DMS153 treated with DMSO at 0.1 percent for 48 hours (cell line): ENCODE data around the gene CACNA1A.
"Not testable (repeated sequence)": the region's sequence is repeated elsewhere in the genome, so short reads cannot be mapped to it uniquely, and the experiment has no call there.

Experiments used
- DNase-seq: peaks from one replicate; lab custom pipeline; 2025; ENCODE audit not compliant: unreplicated experiment; lab: John Stamatoyannopoulos, UW

Gene CACNA1A

DNA sequence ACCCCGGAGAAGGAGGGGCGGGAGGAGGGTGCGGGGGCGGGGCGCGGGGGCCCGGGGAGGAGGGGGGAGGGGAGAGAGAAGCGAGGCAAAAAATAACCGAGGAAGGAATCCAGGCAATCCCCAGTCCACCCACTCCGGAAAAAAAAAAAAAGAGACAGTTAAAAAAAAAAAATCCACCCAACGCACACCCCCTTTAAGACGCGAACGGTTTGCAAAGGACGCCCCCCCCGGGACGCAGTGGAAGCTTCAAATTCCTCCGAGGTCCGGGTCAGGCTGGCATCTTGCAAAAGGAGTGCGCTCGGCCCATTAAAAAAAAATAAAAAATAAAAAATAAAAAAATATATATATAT is at the start of gene CACNA1A:
CACNA1A (minus strand) TSS at position 9 of the 350 bp plus-strand sequence. CDS start 255 bp downstream, outside the sequence.
- DNase-seq, result no peak

DNA sequence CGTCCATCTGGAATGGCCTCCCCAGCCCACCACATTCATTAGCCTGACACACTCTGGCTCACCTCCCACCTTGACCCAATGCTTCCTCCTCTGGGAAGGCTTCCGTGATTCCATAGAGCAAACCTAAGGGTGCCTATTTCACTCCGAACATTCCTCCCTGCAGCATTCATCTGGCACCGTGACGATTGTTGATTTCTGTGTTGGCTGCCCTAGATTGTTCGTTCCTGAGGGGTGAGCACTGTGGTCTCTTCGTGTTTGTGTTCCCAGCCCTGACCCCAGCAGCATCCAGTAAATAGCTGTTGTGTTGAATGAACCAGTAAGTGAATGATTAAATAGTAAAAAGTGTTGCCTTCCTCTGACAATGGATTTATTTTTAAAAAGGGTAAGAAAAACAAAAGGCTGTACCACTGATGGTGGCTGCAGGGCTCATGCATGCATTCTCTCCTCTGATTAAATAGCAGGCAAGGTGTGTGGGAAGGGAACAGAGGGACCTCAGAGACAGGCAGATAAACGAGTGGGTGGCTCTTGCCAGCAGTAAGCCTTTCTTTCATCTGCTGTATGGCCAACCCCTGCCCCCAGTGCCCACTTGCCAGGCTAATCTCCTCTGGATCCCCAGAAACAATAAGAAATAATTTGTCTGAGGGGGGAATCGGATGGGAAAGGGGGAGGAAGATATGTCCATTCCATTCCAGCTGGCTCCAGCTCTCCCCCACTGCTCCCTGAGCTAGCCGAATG is 48.4 kb upstream of the CACNA1A start:
- DNase-seq, result no peak

DNA sequence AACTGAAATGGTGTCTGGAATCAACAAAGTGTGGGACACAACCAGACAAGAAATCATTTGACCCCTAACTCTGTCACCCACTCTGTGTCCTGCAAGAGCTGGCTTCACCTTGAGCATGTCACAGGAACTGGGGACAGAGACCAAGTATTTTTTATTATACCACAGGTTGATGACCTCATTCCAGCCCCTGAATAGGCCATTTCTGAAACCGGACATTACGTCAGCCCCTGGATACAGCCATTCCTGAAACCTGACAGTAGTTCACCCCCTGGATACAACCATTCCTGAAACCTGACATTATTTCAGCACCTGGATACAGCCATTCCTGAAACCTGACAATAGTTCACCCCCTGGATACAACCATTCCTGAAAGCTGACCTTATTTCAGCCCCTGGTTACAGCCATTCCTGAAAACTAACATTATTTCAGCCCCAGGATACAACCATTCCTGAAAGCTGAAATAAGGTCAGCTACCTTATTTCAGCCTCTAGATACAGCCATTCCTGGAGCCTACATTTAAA is 47.7 kb upstream of the CACNA1A start:
- no peak for DNase-seq

DNA sequence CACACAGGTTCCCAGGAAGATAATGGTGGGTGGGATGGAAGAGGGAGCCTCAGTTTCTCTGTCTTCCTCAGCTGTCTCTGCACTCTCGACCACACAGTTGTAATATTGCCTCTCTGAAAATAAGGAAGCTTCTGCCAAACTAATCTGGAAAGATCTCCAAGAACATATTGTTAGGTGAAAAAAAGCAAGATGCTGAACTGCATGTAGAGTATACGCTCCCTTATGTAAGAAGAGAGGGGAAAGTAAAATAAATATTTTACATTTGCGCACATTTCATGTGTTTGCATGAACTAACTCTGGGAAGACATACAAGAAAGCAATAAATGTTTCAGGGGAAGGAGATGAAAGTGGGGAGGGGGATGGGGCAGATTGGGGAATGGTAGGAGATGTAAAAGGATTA is 41.9 kb upstream of the CACNA1A start:
- no peak for DNase-seq

DNA sequence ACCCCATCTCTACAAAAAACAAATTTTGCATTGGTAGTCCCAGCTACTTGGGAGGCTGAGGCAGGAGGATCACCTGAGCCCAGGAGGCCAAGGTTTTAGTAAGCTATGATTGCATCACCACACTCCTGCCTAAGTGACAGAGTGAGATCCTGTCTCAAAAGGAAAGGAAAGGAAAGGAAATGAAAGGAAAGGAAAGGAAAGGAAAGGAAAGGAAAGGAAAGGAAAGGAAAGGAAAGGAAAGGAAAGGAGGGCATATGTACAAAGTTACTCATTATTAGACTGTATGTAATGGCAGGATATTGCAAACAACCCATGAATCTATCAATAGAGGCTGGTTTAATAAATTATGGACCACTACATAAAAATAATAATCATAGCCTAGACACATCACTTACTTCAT is 40.8 kb upstream of the CACNA1A start:
- no peak for DNase-seq

DNA sequence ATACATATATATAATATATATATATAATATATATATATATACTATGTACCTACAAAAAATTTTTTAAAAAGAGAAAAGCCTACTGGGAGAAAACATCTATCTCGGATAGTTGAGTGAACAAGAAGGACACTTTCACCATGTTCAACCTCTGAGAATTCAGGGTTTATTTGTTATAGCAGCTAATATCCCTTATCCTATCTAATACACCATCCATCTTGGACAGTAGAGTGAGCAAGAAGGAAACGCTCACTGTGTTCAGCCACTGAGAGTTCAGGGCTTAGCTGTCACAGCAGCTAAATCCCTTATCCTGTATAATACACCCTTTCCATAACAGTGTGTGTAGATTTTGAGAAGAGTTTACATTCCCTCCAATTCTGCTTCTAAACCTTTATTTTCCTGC is 38.1 kb upstream of the CACNA1A start:
- DNase-seq, result no peak

DNA sequence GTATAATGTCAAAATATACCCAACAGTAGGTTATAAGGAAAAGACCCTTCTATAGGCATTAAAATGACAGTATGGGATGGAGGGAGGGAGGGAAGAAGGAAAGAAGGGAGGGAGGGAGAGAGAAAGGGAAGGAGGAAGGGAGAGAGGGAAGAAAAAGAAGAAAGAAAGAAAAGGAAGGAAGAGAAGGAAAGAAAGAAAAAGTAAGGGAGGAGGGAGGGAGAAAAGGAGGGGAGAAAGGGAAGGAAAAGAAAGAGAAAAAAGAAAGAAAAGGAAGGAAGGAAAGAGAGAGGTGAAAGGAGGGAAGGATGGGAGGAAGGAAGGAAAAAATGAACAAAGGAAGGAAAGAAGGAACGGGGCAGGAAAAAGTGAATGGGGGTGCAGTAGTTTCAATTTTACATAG is 35.3 kb upstream of the CACNA1A start:
- DNase-seq, result no peak

DNA sequence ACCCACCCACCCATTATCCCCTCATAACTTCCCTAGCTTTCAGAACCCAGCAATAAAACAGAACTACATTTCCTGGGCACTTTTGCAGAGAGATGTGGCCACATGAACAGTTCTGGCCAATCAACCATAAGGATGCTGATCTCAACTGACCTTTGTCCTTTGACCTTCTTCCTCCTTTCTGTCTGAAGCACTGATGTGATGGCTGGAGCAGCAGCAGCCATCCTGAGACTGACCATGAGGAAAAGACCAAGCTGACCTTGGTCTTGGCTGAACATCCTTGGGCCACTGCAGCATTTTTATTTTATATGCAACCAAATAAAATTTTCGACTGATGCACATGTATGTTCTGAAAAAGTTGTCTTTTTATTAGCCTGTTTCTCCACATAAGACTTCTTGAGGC is 33.1 kb upstream of the CACNA1A start:
- DNase-seq, result no peak

DNA sequence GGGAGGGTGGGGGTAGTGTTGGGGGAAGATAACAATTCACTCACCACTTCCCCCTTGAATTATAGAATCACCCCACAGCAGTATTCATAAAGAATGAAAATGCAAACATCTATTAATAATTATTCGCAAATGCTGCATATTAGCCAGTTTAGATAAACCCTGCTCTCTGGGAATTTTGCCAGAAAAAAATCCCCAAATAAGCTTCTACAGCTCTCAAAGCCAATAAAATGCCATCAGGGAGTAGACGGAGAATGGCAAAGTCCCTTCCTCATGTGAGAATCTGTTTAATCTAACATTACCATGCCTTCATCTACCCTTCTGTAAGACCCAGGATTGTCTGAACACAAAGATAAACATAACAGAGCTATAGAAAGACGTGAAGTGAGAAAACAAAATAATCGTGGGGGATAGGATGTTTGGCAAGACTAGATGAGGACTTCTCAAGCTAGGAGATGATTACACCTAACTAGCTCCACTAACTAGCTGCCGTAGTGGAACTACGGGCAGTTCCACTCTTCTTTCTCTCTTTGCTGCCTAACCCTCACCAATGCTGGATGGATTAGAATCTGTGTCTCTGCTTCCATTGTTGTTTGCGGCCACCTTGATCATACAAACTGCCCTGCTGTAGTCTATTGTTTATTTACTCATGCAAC is 32.4 kb upstream of the CACNA1A start:
- DNase-seq, result no peak

DNA sequence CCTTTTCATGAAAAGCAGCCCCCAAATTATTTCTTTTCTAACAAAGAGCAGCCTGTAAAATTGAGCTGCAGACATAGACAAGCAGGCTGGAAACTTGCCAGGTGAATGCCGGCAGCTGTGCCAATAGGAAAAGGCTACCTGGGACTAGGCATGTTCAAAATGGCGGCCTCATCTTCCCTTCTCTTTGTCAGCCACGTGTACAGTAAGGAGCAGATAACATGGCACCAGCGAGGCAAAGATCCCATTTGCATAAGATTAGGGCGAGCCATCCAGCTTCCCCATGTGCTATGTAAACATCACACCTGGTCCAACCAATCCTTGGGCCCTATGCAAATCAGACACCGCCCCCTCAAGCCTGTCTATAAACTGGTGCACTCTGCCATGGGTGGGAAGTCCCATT is 31.2 kb upstream of the CACNA1A start:
- no peak for DNase-seq

DNA sequence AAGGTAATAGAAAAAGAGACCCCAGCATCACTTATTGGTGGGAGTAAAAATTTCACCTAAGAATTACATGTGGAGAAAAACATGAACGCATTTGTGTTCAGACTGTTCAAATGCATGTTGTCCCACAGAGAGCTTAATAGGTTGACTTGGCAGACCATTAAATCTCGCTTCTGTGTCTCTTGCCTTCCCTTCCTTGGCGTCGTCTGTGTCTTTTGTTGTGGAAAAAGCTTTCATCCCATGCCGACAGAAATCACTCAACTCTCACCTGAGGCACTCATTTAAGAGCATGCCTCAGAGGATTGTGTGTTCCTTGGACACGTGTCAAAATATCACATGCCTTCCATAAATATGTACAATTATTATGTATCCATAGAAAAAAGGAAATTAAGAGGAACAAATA is 24.4 kb upstream of the CACNA1A start:
- no peak for DNase-seq

DNA sequence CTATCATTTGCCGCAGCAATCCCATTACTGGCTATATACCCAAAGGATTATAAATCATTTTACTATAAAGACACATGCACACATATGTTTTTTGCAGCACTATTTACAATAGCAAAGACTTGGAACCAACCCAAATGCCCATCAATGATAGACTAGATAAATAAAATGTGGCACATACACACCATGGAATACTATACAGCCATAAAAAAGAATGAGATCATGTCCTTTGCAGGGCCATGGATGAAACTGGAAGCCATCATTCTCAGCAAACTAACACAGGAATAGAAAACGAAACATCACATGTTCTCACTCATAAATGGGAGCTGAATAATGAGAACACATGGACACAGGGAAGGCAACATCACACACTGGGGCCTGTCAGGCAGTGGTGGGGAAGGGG is 23.4 kb upstream of the CACNA1A start:
- not testable (repeated sequence) for DNase-seq

DNA sequence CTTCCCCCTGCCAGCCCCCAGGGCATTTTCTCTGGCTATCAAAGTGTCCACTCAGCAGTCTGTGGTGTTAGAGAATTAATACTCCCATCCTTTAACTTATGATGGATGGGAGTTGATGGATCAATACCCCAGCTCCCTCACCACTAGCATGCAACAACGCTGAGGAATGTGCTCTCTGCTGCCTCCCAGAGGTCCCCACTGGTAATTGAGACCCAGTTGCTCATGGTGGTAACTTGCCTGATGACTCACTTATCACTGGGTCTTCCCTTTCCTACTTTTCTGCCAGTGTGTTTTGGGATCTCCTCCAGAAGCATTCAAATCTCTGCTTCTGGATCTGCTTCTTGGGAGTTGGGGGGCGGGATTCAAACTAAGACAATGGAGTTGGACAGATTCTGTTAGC is 20.3 kb upstream of the CACNA1A start:
- DNase-seq, result no peak

DNA sequence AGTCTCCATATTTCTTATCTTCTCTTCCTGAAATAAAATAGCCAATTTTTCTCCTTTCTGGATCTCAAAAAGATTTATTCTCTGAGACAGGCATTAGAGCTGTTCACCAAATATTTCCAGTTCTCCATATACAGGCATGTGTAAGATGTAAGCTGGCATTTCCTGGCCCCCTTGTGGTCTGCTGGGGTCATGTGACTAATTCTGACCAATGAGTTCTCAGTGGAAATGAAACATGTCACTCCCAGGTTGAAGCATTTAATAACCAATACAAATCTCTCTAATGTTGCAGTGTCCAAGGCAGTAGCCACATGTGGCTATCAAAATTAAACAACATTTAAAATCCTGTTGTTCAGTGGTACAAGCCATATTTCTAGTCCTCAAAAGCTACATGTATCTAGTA is 14.8 kb upstream of the CACNA1A start:
- DNase-seq, result no peak

DNA sequence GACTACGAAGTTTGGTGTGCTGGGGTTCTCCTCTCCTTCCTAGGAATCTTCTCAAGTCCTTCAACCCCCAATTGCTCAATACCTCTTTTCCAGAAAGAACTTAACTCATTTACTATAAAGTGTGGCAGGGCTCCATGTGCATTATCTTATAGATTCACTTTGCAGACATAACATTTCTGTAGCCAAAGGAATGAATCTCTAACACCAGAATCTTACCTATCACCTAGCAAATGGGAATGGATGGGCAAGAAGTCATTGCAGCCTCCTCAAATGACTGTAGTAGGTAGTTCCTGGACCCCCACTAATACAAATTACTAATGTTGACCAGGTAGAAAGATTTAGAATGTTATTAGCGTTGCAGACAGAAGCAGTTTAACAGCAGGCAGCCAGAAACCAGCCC is 5.7 kb upstream of the CACNA1A start:
- DNase-seq, result no peak

DNA sequence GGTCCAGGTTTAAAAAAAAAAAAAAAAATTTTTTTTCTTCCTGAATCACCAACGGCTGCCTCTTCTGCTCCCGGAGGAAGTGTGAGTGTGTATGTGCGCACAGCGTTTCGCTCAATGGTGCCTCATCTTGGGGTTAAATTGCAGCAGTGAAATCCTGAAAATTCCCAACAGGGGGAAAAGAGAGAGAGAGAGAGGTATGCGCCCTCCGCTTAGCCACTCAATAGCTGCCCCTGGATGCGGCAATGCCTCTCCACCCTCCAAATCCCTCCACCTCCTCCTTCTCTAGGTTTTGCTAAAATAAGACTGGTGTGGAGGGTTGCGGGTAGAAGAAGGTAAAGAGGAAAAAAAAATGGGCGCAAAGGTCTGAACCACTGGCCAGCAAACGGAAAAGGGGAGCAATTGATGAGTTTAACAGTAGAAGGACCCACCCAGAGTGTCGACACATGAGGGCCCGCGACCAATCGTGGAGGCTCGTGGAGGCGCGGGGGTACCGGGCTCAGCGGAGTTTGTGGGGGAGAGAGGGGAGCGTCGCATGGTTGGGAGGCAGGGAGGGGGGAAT is 853 bp upstream of the CACNA1A start:
- DNase-seq, result no peak

DNA sequence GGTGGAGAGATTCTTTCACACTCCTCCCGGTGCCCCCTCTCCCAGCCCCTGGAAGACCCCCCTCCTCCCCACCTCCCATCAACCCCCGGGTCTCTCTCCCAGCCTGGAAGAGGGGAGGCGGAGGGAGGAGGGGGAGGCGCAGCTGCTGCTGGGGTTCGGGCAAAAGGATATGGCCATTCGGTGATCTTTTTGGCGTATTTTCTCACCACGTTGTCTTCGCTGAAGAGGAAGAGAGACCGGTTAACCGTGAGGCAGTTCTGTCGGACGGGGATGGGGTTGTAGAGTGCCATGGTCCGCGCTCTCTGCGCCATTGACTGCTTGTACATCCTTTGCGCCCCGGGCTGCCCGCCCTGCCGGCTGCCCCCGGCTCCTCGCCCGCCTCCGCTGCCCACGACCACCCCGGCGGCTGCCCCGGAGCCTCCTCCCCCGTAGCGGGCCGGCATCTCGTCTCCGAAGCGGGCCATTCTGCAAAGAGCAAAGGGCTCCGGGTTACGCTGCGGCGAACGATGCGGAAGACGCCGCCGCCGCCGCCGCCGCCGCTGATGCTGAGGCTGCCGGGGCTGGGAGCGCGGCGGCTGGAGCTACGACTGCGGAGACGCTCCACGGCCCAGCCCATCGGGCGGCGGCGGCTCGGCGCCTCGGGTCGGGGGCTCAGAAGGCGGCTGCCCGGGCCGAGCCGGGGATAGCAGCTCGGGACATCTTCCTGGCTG is 363 bp downstream of the CACNA1A start:
- DNase-seq, result no peak

DNA sequence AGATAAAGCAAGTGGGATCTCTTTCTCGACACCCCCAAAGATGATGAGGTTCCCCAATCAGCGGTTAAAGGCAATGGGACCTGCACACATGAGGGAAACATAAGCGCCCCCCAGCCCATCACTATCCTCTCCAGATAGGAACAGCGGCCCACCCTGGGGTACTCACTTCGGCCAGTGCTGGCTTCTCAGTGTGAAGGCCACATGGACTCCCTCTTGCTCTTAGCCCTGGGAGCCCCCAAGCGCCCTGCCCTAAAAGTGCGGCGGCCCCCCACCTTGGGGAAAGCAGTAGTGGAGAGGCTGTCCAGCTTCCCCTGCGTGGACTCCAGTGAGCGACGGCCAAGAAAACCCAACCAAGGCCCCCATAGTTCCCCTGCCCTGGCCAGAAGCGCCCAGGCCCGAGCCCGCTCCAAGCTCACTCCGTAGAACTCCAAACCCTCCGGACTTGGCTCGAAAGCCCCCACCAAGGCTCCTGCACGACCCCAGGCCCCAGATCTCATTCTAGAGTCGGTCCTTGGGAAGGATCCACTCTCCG is 1.0 kb downstream of the CACNA1A start:
- no peak for DNase-seq

DNA sequence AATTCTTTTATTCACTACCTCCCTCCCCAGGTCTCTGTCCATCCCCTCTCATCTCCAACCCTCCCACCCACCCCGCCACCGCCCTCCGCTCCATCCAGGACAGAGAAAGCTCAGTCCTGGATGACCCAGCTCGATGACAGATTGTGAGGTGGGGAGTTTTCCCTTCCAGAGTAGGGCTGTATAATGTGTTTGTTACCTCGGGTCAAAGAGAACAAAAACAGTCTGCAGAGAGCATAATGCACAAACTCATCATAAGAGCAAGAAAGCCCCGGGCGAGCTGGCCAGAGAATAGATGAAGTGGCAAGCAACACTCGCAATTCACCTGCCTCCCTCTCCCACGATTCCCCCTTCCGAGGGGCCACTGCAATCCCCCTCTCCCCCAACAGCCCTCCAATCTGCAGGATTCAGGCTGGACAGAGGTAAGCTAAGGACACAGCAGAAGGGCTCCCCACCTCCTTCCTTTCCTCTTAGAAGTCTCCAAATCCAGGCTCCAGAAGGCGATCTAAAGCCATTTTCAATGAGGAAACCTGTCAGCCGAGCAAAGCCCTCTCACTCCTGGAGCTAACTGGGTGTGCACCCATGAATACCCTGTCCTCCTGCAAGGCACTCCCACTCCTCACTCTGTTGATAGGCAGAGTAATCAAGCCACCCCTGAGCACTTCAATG is 2.6 kb downstream of the CACNA1A start:
- no peak for DNase-seq

DNA sequence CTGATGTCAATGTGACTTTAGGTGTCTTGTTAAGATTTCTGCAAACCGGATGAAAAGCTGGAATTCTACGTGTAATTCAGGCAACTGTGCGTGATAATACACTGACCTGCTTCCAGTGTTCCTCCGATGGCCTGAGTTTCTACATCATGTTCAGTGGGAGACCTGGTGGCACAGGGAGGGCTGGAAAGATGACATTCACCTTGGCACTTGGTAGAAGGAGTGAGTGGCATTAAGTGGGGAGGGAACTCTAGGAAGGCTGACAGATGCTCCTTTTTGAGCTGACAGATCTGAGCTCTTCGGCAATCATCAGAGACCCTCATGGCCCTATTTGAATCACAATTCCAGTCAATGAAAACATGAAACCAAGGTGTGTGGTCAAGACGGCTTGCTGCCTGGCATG is 4.0 kb downstream of the CACNA1A start:
- DNase-seq, result no peak

DNA sequence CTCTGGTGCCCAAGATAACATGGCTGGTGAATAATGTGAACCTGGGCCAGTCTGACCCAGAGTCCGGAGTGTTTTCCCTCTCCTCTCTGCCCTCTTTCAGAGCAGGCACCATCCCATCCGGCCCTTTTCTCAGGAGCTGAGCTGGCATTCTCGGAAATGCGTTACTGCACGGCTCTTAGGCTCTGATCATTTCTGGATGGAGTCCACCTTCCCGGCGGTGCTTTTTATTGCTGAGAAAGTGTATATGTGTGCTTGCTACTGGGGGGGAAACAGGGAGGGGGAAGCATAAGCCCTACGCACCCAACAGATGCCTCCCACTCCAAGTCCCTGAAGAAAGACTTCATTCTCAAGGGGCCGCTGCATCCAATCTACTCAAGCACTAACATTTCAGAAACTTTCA is 6.6 kb downstream of the CACNA1A start:
- no peak for DNase-seq
